B cell (primary cell): Measurements from ENCODE around the gene STYX. TPM values are rescaled to one million over a fixed set of nuclear protein-coding genes. Genes with fewer than 3 reads are reported as not detected.
"Not testable (repeated sequence)": the region's sequence is repeated elsewhere in the genome, so short reads cannot be mapped to it uniquely, and the experiment has no call there.

Source experiments
- ATAC-seq: fragments of 200-7000 bp; cut with Tn5 transposase; one replicate; pipeline ENCODE4 v1.10.0; 2021; ENCODE audit warnings: low read depth, mild to moderate bottlenecking, moderate number of reproducible peaks, moderate library complexity
- CTCF ChIA-PET: fragments of 350-600 bp; sonication (Branson Sonifier 250); formaldehyde crosslinking; loops from one replicate; lab custom pipeline; 2021; ENCODE audit warnings: antibody characterized with exemption, inconsistent platforms; lab: Charles Lee
- POLR2A ChIA-PET: fragments of 350-600 bp; sonication (Branson Sonifier 250); formaldehyde crosslinking; loops from one replicate; lab custom pipeline; 2021; ENCODE audit warnings: antibody characterized with exemption; lab: Charles Lee
- DNase-seq: peaks from one replicate; pipeline ENCODE4 v3.0.0; 2013
- H2AFZ ChIP-seq: 2 replicates; pipeline ENCODE4 v1.6.1; 2012; ENCODE audit warnings: mild to moderate bottlenecking, low read depth, low read length; ENCODE audit not compliant: insufficient read depth, poor library complexity, severe bottlenecking
- H3K27ac ChIP-seq, 2 donors: 1 replicate in 1 of 2; 2 replicates in 1 of 2; pipeline ENCODE4 v1.5.1; 2012 to 2013; ENCODE audit warnings: low read length in 2 of 2, mild to moderate bottlenecking in 2 of 2, moderate library complexity in 1 of 2
- H3K27me3 ChIP-seq, 4 experiments: fragments of 200-600 bp in 1 of 4; sonication (generic) in 1 of 4; replicated peaks in 1 of 4; 1 replicate in 2 of 4; 2 replicates in 2 of 4; pipeline versions ENCODE4 v1.6.1 to v1.7.0; 2013 to 2016; ENCODE audit warnings: low read length in 3 of 4, mild to moderate bottlenecking in 2 of 4, mixed read lengths in 1 of 4, moderate library complexity in 1 of 4; ENCODE audit not compliant: insufficient read depth in 4 of 4, control insufficient read depth in 3 of 4; ENCODE audit errors: control extremely low read depth in 1 of 4
- H3K36me3 ChIP-seq, 2 experiments: replicated peaks in 1 of 2; 1 replicate in 1 of 2; 2 replicates in 1 of 2; pipeline versions ENCODE4 v1.6.1 to v1.7.1; 2013; ENCODE audit warnings: low read length in 1 of 2; ENCODE audit not compliant: insufficient read depth in 2 of 2, control insufficient read depth in 1 of 2; ENCODE audit errors: control extremely low read depth in 1 of 2, extremely low read depth in 1 of 2
- H3K4me1 ChIP-seq, 2 donors: fragments of 200-600 bp in 1 of 2; sonication (generic) in 1 of 2; 1 replicate in 1 of 2; 2 replicates in 1 of 2; pipeline versions ENCODE4 v1.5.1 to v1.6.1; 2013 to 2017; ENCODE audit warnings: low read length in 2 of 2; ENCODE audit not compliant: control insufficient read depth in 2 of 2, insufficient read depth in 2 of 2
- H3K4me2 ChIP-seq: replicated peaks from 2 replicates; pipeline ENCODE3; 2012; ENCODE audit warnings: mild to moderate bottlenecking, low read depth, low read length; ENCODE audit not compliant: poor library complexity, severe bottlenecking
- H3K4me3 ChIP-seq, 5 experiments: fragments of 200-600 bp in 1 of 5; sonication (generic) in 1 of 5; 1 replicate in 3 of 5; 2 replicates in 2 of 5; pipeline versions ENCODE4 v1.5.1 to v1.7.0; 2011 to 2016; ENCODE audit warnings: low read length in 4 of 5, mild to moderate bottlenecking in 4 of 5, low read depth in 2 of 5, control low read depth in 1 of 5, moderate library complexity in 1 of 5; ENCODE audit not compliant: insufficient read depth in 1 of 5; ENCODE audit errors: control extremely low read depth in 1 of 5, extremely low read depth in 1 of 5
- H3K79me2 ChIP-seq: fragments of 200-600 bp; sonication (generic); one replicate; pipeline ENCODE4 v1.6.0; 2016; ENCODE audit warnings: low read length; ENCODE audit not compliant: control insufficient read depth, insufficient read depth
- H3K9ac ChIP-seq: fragments of 200-600 bp; sonication (generic); 2 replicates; pipeline ENCODE4 v1.6.1; 2017; ENCODE audit warnings: mild to moderate bottlenecking, low read length, moderate library complexity
- H3K9me3 ChIP-seq, 3 donors: one replicate each; pipeline versions ENCODE4 v1.6.1 to v1.7.1; 2013; ENCODE audit warnings: low read length in 2 of 3; ENCODE audit not compliant: control insufficient read depth in 2 of 3, insufficient read depth in 1 of 3; ENCODE audit errors: control extremely low read depth in 1 of 3
- H4K20me1 ChIP-seq: 2 replicates; pipeline ENCODE4 v1.6.0; 2012; ENCODE audit warnings: mild to moderate bottlenecking, low read length; ENCODE audit not compliant: insufficient read depth, control insufficient read depth, poor library complexity, severe bottlenecking
- H3K27ac Mint-ChIP-seq: one replicate; pipeline ENCODE4 v1.8.0; 2021; ENCODE audit warnings: mixed read lengths
- H3K27me3 Mint-ChIP-seq: one replicate; pipeline ENCODE4 v1.8.0; 2021; ENCODE audit warnings: mixed read lengths
- H3K4me1 Mint-ChIP-seq: one replicate; pipeline ENCODE4 v1.8.0; 2021; ENCODE audit warnings: mixed read lengths
- H3K4me3 Mint-ChIP-seq: one replicate; pipeline ENCODE4 v1.8.0; 2021; ENCODE audit warnings: mixed read lengths
- H3K9me3 Mint-ChIP-seq: one replicate; pipeline ENCODE4 v1.8.0; 2022; ENCODE audit warnings: mixed read lengths; ENCODE audit not compliant: insufficient read depth
- CTCF ChIP-seq: fragments of 200-600 bp; IDR thresholded peaks from one replicate; pipeline ENCODE4 v1.8.0; 2022; ENCODE audit warnings: antibody characterized with exemption, mild to moderate bottlenecking
- EZH2 ChIP-seq: IDR thresholded peaks from 2 replicates; pipeline ENCODE4 v1.6.1; 2012; ENCODE audit warnings: borderline replicate concordance, low read depth, mild to moderate bottlenecking, moderate library complexity, low read length; ENCODE audit not compliant: insufficient read depth, poor library complexity, severe bottlenecking
- WGBS: methylation state at CpG from one replicate; pipeline ENCODE4 v1.1.5; 2013; ENCODE audit warnings: missing lambda C conversion rate; ENCODE audit not compliant: insufficient coverage; 5-methylcytosine and 5-hydroxymethylcytosine counted together
- intact Hi-C: fragments of 100-400 bp; cut with micrococcal nuclease; formaldehyde crosslinking; loops from one replicate; pipeline ENCODE4 v1.10.0; 2022
- polyA plus RNA-seq: library from polyadenylated mRNA; depleted of rRNA; stranded (reverse); fragments of >200 nt; gene quantifications from 2 replicates; pipeline ENCODE4 v1.2.3, GENCODE V29; 2012
- total RNA-seq, 2 donors: library from RNA; stranded (reverse); fragments of 120-200 nt in 1 of 2; gene quantifications; 1 replicate in 1 of 2; 2 replicates in 1 of 2; pipeline versions ENCODE4 v1.2.3 to v1.2.4, GENCODE V29; 2013 to 2022

The STYX gene
- total and polyA plus RNA-seq, 2 donors (not counting 1 experiment from before 2014, with no cell fraction given): 5.0 to 15.7 TPM

- Mint-ChIP-seq H3K4me3 (peak overlapping the region; percentile 59), H3K27ac (peak overlapping the region; percentile 62), H3K4me1 (peaks cover 51% of the 10 kb centered on the region), H3K9me3 (no peaks in the 10 kb centered on the region), H3K27me3 (no peaks in the 10 kb centered on the region)
- peak overlapping the region; percentile 75 for H3K4me2 ChIP-seq
- H3K9ac ChIP-seq: peak overlapping the region; percentile 74
- no peaks in the 10 kb centered on the region for H3K9me3 ChIP-seq
- DNase-seq (no peak), ATAC-seq (no peak)
- ChIA-PET CTCF (interaction anchor here (0.6 to 1.2 kb wide), 4 partner anchors 11 to 424 kb away, joined by 3 to 4 read pairs (median 4); no protein-coding TSS in a partner anchor), POLR2A (no interaction called here)
- H3K27ac ChIP-seq: peak overlapping the region; percentile 20 to 80
- peaks cover 3 to 34% of the 10 kb centered on the region in 2 experiments for H3K36me3 ChIP-seq
- WGBS: 100% methylated on average over 3 of the region's 4 CpGs
- intact Hi-C loops: no loop called here
- H2AFZ ChIP-seq: no peak overlapping the region
- TF ChIP-seq EZH2: no peak
- TF ChIP-seq CTCF: no peak
- H4K20me1 ChIP-seq: no peaks in the 10 kb centered on the region
- H3K4me1 ChIP-seq: peaks cover 31 to 46% of the 10 kb centered on the region in 2 donors
- peak overlapping the region; percentile 26 to 66 (median 44) for H3K4me3 ChIP-seq
- no peaks in the 10 kb centered on the region for H3K27me3 ChIP-seq
- peaks cover 62% of the 10 kb centered on the region for H3K79me2 ChIP-seq
These were observed 6.2 kb upstream of the STYX start for GRCh38 chr14:52723514-52724359.

- peak; percentile 57 for ATAC-seq
- Mint-ChIP-seq H3K4me3 (peak overlapping the region; percentile 59), H3K27ac (peak overlapping the region; percentile 61), H3K27me3 (no peaks in the 10 kb centered on the region), H3K9me3 (no peaks in the 10 kb centered on the region), H3K4me1 (peaks cover 52% of the 10 kb centered on the region)
- Histone ChIP-seq H3K9me3 (no peaks in the 10 kb centered on the region), H4K20me1 (no peaks in the 10 kb centered on the region), H3K4me3 (peak overlapping the region in 4 of 5 experiments; percentile 42 to 66 (median 50)), H3K27me3 (no peaks in the 10 kb centered on the region), H3K4me1 (peaks cover 31 to 46% of the 10 kb centered on the region in 2 donors), H3K36me3 (peaks cover 3 to 29% of the 10 kb centered on the region in 2 experiments), H3K9ac (peak overlapping the region; percentile 74), H3K79me2 (peaks cover 64% of the 10 kb centered on the region), H3K27ac (peak overlapping the region; percentile 20 to 80), H3K4me2 (peak overlapping the region; percentile 75), H2AFZ (no peak overlapping the region)
- DNase-seq: peak; percentile 23
- TF ChIP-seq CTCF: peak; percentile 13
- no peak for TF ChIP-seq EZH2
- CTCF ChIA-PET: interaction anchor here (0.6 to 0.9 kb wide), 2 partner anchors 110 to 424 kb away, joined by 3 to 4 read pairs; no protein-coding TSS in a partner anchor
- intact Hi-C loops: no loop called here
- POLR2A ChIA-PET: no interaction called here
These were observed 5.7 kb upstream of the STYX start for GRCh38 chr14:52724360-52724644.

GRCh38 chr14:52727509-52727908 lies 2.5 kb upstream of the STYX start:
- H3K27me3 Mint-ChIP-seq, H3K27ac Mint-ChIP-seq, ATAC-seq, POLR2A ChIA-PET, H3K4me3 Mint-ChIP-seq, H3K4me3 ChIP-seq, H3K27ac ChIP-seq, H3K9me3 Mint-ChIP-seq, H2AFZ ChIP-seq, intact Hi-C loops, DNase-seq, H3K9me3 ChIP-seq, H3K36me3 ChIP-seq, H3K4me2 ChIP-seq, H3K27me3 ChIP-seq, H3K9ac ChIP-seq, H4K20me1 ChIP-seq: not testable (repeated sequence)
- H3K4me1 Mint-ChIP-seq: peaks cover 54% of the 10 kb centered on the region
- 100% methylated on average over 1 of the region's 2 CpGs for WGBS
- H3K4me1 ChIP-seq: peaks cover 33 to 42% of the 10 kb centered on the region in 2 donors
- H3K79me2 ChIP-seq: peaks cover 71% of the 10 kb centered on the region
- CTCF ChIA-PET: interaction anchor here (0.7 kb wide), 1 partner anchor 7 kb away, joined by 3 read pairs; no protein-coding TSS in a partner anchor
